IMR-90 (cell line): ENCODE data around the gene UNC5B. TPM values are rescaled to one million over a fixed set of nuclear protein-coding genes. Genes with fewer than 3 reads are reported as not detected.

ENCODE experiments used
- ATAC-seq: fragments of 200-7000 bp; cut with Tn5 transposase; 2 replicates; pipeline ENCODE4 v1.9.1; 2020; ENCODE audit warnings: low read depth, mild to moderate bottlenecking, moderate library complexity
- BruUV-seq: library from RNA; stranded (reverse); fragments of 400-500 nt; replicated peaks from 2 replicates; lab custom pipeline; 2021; lab: Mats Ljungman, UMichigan
- CTCF ChIA-PET: fragments of 300-600 bp; formaldehyde crosslinking; extraction: SDS; loops from one replicate; lab custom pipeline; 2021; ENCODE audit warnings: antibody characterized with exemption; lab: Yijun Ruan, JAX
- POLR2A ChIA-PET: fragments of 300-600 bp; sonication (Branson Sonifier 250); formaldehyde crosslinking; loops from one replicate; lab custom pipeline; 2022; ENCODE audit warnings: antibody characterized with exemption; ENCODE audit not compliant: unreplicated experiment; lab: Charles Lee
- DNase-seq: peaks from one replicate; pipeline ENCODE4 v3.0.0; 2013
- H2AFZ ChIP-seq: replicated peaks from 2 replicates; pipeline ENCODE3; 2013; ENCODE audit warnings: low read length, mild to moderate bottlenecking; ENCODE audit not compliant: poor library complexity
- H2AK5ac ChIP-seq: 2 replicates; pipeline ENCODE4 v1.6.1; 2013; ENCODE audit warnings: low read depth, low read length, inconsistent platforms
- H2AK9ac ChIP-seq: replicated peaks from 2 replicates; pipeline ENCODE3; 2013; ENCODE audit warnings: mild to moderate bottlenecking, low read depth, low read length, moderate library complexity; ENCODE audit not compliant: poor library complexity
- H2BK120ac ChIP-seq: 2 replicates; pipeline ENCODE4 v1.6.1; 2013; ENCODE audit warnings: low read depth, low read length, inconsistent platforms
- H2BK15ac ChIP-seq: 3 replicates; pipeline ENCODE4 v1.6.1; 2013; ENCODE audit warnings: low read depth, low read length, inconsistent platforms
- H2BK20ac ChIP-seq: 2 replicates; pipeline ENCODE4 v1.6.1; 2013; ENCODE audit warnings: low read depth, mild to moderate bottlenecking, inconsistent platforms, low read length, moderate library complexity
- H2BK5ac ChIP-seq: 2 replicates; pipeline ENCODE4 v1.6.1; 2013; ENCODE audit warnings: mild to moderate bottlenecking, low read depth, low read length, inconsistent platforms; ENCODE audit not compliant: poor library complexity, severe bottlenecking
- H3K14ac ChIP-seq: replicated peaks from 2 replicates; pipeline ENCODE4 v1.6.1; 2013; ENCODE audit warnings: low read depth, low read length, inconsistent platforms
- H3K18ac ChIP-seq: 2 replicates; pipeline ENCODE4 v1.6.1; 2013; ENCODE audit warnings: low read depth, low read length, control low read depth
- H3K23ac ChIP-seq: 2 replicates; pipeline ENCODE4 v1.6.1; 2013; ENCODE audit warnings: low read depth, low read length, inconsistent platforms
- H3K27ac ChIP-seq: 2 replicates; pipeline ENCODE4 v1.5.1; 2013; ENCODE audit warnings: mild to moderate bottlenecking, control low read depth, low read length; ENCODE audit not compliant: insufficient read depth
- H3K27me3 ChIP-seq: 2 replicates; pipeline ENCODE4 v1.6.1; 2013; ENCODE audit warnings: low read length; ENCODE audit not compliant: control insufficient read depth, insufficient read depth
- H3K36me3 ChIP-seq: 2 replicates; pipeline ENCODE4 v1.6.1; 2013; ENCODE audit warnings: low read length, mixed read lengths; ENCODE audit not compliant: control insufficient read depth, insufficient read depth
- H3K4ac ChIP-seq: 2 replicates; pipeline ENCODE4 v1.6.1; 2013; ENCODE audit warnings: low read depth, low read length, inconsistent platforms
- H3K4me1 ChIP-seq: 2 replicates; pipeline ENCODE4 v1.6.1; 2013; ENCODE audit warnings: low read length, mixed read lengths; ENCODE audit not compliant: control insufficient read depth, insufficient read depth
- H3K4me2 ChIP-seq: 2 replicates; pipeline ENCODE4 v1.6.1; 2013; ENCODE audit warnings: low read depth, mild to moderate bottlenecking, control low read depth, low read length, moderate library complexity
- H3K4me3 ChIP-seq: 2 replicates; pipeline ENCODE4 v1.5.1; 2013; ENCODE audit warnings: low read depth, mild to moderate bottlenecking, control low read depth, low read length, moderate library complexity; ENCODE audit not compliant: insufficient read depth
- H3K56ac ChIP-seq: 2 replicates; pipeline ENCODE4 v1.6.1; 2013; ENCODE audit warnings: low read length, inconsistent platforms; ENCODE audit not compliant: insufficient read depth; ENCODE audit errors: extremely low read depth
- H3K79me1 ChIP-seq, 2 experiments: 2 replicates each; pipeline ENCODE4 v1.6.1; 2013; ENCODE audit warnings: low read length in 2 of 2, inconsistent platforms in 1 of 2, low read depth in 1 of 2
- H3K9ac ChIP-seq: 2 replicates; pipeline ENCODE4 v1.6.1; 2013; ENCODE audit warnings: low read depth, low read length, control low read depth
- H3K9me1 ChIP-seq: 2 replicates; pipeline ENCODE4 v1.6.1; 2013; ENCODE audit warnings: low read length, inconsistent platforms; ENCODE audit not compliant: insufficient read depth
- H3K9me3 ChIP-seq: 2 replicates; pipeline ENCODE4 v1.6.1; 2013; ENCODE audit warnings: low read length; ENCODE audit not compliant: control insufficient read depth, insufficient read depth
- H4K20me1 ChIP-seq: 2 replicates; pipeline ENCODE4 v1.6.1; 2013; ENCODE audit warnings: low read length, inconsistent platforms; ENCODE audit not compliant: insufficient read depth
- H4K5ac ChIP-seq: 2 replicates; pipeline ENCODE4 v1.6.1; 2013; ENCODE audit warnings: mild to moderate bottlenecking, low read depth, low read length, control low read depth
- H4K8ac ChIP-seq, 2 experiments: 2 replicates each; pipeline ENCODE4 v1.6.1; 2013; ENCODE audit warnings: low read depth in 2 of 2, low read length in 2 of 2, control low read depth in 1 of 2, inconsistent platforms in 1 of 2
- H4K91ac ChIP-seq: 2 replicates; pipeline ENCODE4 v1.6.1; 2013; ENCODE audit warnings: low read depth, low read length, inconsistent platforms; ENCODE audit not compliant: insufficient read depth
- BHLHE40 ChIP-seq: fragments of 150-350 bp; IDR thresholded peaks from 2 replicates; pipeline ENCODE4 v1.6.1; 2016; ENCODE audit warnings: mild to moderate bottlenecking, low read depth, low read length
- CEBPB ChIP-seq: IDR thresholded peaks from 2 replicates; pipeline ENCODE4 v1.6.1; 2012; ENCODE audit warnings: low read depth, low read length, improper control_type of control experiment
- CHD1 ChIP-seq: IDR thresholded peaks from 2 replicates; pipeline ENCODE4 v1.6.1; 2012; ENCODE audit warnings: low read depth, low read length, improper control_type of control experiment
- FOS ChIP-seq: fragments of 150-350 bp; IDR thresholded peaks from 2 replicates; pipeline ENCODE4 v1.6.1; 2016; ENCODE audit warnings: low read depth, low read length
- MAFK ChIP-seq: IDR thresholded peaks from 2 replicates; pipeline ENCODE4 v1.6.1; 2012; ENCODE audit warnings: low read depth, low read length, improper control_type of control experiment
- MAZ ChIP-seq: IDR thresholded peaks from 2 replicates; pipeline ENCODE4 v1.6.1; 2012; ENCODE audit warnings: low read depth, mild to moderate bottlenecking, low read length, improper control_type of control experiment, moderate library complexity, borderline replicate concordance
- MXI1 ChIP-seq: IDR thresholded peaks from 2 replicates; pipeline ENCODE4 v1.6.1; 2012; ENCODE audit warnings: low read depth, mild to moderate bottlenecking, low read length, moderate library complexity, borderline replicate concordance
- NFE2L2 ChIP-seq: fragments of 150-350 bp; IDR thresholded peaks from 2 replicates; pipeline ENCODE4 v1.6.1; 2016; ENCODE audit warnings: low read depth, mild to moderate bottlenecking, low read length
- POLR2A ChIP-seq: IDR thresholded peaks from 2 replicates; pipeline ENCODE4 v1.6.1; 2012; ENCODE audit warnings: mild to moderate bottlenecking, low read depth, low read length
- RAD21 ChIP-seq: IDR thresholded peaks from 2 replicates; pipeline ENCODE4 v1.6.1; 2012; ENCODE audit warnings: low read length, improper control_type of control experiment
- RCOR1 ChIP-seq: IDR thresholded peaks from 2 replicates; pipeline ENCODE4 v1.6.1; 2012; ENCODE audit warnings: mild to moderate bottlenecking, low read length, improper control_type of control experiment; ENCODE audit not compliant: insufficient replicate concordance
- RFX5 ChIP-seq: IDR thresholded peaks from 2 replicates; pipeline ENCODE4 v1.8.0; 2012; ENCODE audit warnings: low read depth, mild to moderate bottlenecking, low read length, moderate library complexity
- WGBS, 2 experiments: methylation state at CpG; one replicate each; pipeline versions ENCODE4 v1.1.5 to v1.1.7; 2013; ENCODE audit warnings: missing lambda C conversion rate in 2 of 2; ENCODE audit not compliant: insufficient read length in 1 of 2; ENCODE audit errors: extremely low coverage in 2 of 2; 5-methylcytosine and 5-hydroxymethylcytosine counted together
- dilution Hi-C: fragments of 300-500 bp; cut with HindIII; formaldehyde crosslinking; loops from one replicate; pipeline ENCODE4 v1.14.3; 2018; ENCODE audit warnings: low sequenced_read_pairs; ENCODE audit not compliant: unreplicated experiment
- in situ Hi-C: fragments of 300-500 bp; cut with MboI; formaldehyde crosslinking; loops from 3 replicates; pipeline ENCODE4 v1.14.3; 2019; ENCODE audit warnings: low sequenced_read_pairs, inconsistent platforms, mixed read lengths
- intact Hi-C: fragments of 100-400 bp; cut with micrococcal nuclease; formaldehyde crosslinking; loops from 2 replicates; pipeline ENCODE4 v1.10.0; 2022
- polyA plus RNA-seq, 3 experiments: library from polyadenylated mRNA; depleted of rRNA; stranded (reverse); fragments of >200 nt; gene quantifications; 2 replicates each; pipeline ENCODE4 v1.2.3, GENCODE V29; 2012; ENCODE audit warnings: low replicate concordance in 1 of 3
- total RNA-seq: library from RNA; depleted of rRNA; stranded (reverse); fragments of >200 nt; gene quantifications from 2 replicates; pipeline ENCODE4 v1.2.3, GENCODE V29; 2012
- TF ChIP-seq, protein P1 (sequence below): fragments of 150-350 bp; IDR thresholded peaks from 2 replicates; pipeline ENCODE4 v1.6.1; 2016; ENCODE audit warnings: low read depth, mild to moderate bottlenecking, low read length, moderate library complexity, borderline replicate concordance
- TF ChIP-seq, protein P2 (sequence below): conservative IDR thresholded peaks from 2 replicates; pipeline ENCODE4 v1.5.1; 2012; ENCODE audit warnings: mild to moderate bottlenecking, low read depth, low read length, improper control_type of control experiment

Gene UNC5B
- total and polyA plus RNA-seq, 2 of the 4 experiments (the other 2 are of a cell fraction): 1.6 to 4.2 TPM

DNA sequence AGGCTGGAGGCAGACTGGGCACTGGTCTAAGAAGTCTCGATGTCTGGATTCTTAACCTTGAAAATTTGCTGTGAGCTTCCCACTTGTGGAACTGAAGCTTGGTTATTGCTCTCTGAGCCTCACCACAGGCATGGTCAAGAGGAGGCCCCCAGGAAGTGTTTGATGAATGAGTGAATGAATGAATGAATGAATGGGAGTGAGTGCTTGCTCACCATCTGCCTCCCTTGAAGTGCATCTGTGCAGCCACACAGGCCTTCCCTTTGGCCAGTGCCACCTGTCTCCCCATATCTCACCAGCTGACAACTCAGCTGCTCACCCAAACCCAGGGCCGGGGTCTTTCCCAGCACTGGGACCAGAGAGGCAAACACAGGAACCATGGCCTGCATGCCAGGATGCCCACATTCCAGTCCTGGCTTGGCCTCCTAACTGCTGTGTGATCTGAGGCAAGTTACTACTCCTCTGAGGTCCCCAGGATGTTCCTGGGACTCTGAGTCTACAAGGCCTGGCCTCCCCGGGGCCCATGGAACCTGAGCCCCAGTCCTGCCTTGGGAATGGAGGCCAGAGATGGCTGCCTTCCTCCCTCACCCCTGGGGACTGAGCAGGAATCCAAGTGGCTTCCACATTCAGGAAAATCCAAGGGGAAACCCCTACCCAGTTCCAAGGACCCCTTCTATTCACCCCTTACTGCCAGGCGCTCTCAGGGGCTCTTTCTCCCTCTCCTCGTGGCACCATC is 55.3 kb downstream of the UNC5B start:
- Histone ChIP-seq H3K18ac (no peak overlapping the region; the same call in 1 of the 2 replicates), H3K79me1 (peaks cover 0 to 10% of the 10 kb centered on the region in 2 experiments; a peak in 1 of 4 replicates), H2BK15ac (peak overlapping the region; percentile 85; the same call in 2 of the 3 replicates), H3K27ac (no peak overlapping the region), H3K9me1 (0 out of 2 replicates have a peak, but pooled peaks cover 4% of the 10 kb centered on the region), H3K56ac (no peak overlapping the region), H2AFZ (no peak overlapping the region), H3K9me3 (no peaks in the 10 kb centered on the region), H3K4me1 (peaks cover 33% of the 10 kb centered on the region), H4K5ac (no peak overlapping the region), H2AK9ac (peak overlapping the region; percentile 29), H3K27me3 (no peaks in the 10 kb centered on the region), H4K91ac (peak overlapping the region; percentile 65), H3K36me3 (no peaks in the 10 kb centered on the region), H2BK120ac (peak overlapping the region; percentile 89), H3K23ac (no peak overlapping the region), H4K8ac (peak overlapping the region in 1 of 2 experiments; percentile 59; a peak in 2 of 4 replicates), H3K9ac (no peak overlapping the region), H3K4ac (peak overlapping the region; percentile 57), H2BK5ac (no peak overlapping the region), H3K4me2 (no peak overlapping the region), H2BK20ac (peak overlapping the region; percentile 75), H4K20me1 (peaks cover 6% of the 10 kb centered on the region; the same call in 1 of the 2 replicates), H3K14ac (no peak overlapping the region), H2AK5ac (peak overlapping the region; percentile 56; the same call in 1 of the 2 replicates), H3K4me3 (no peak overlapping the region)
- dilution Hi-C loops: no loop called here
- no TSS peak for BruUV-seq
- CTCF ChIA-PET: interaction anchor here (0.6 to 1.0 kb wide), 2 partner anchors 36 to 51 kb away, joined by 3 to 4 read pairs; no protein-coding TSS in a partner anchor
- in situ Hi-C loops: loop anchor here (5.0 kb wide), 1 partner anchor 55 kb away; the partner anchor contains the start of gene UNC5B
- DNase-seq: no peak
- ATAC-seq: no peak
- POLR2A ChIA-PET: interaction anchor here (0.6 kb wide), 1 partner anchor 54 kb away, joined by 10 read pairs; no protein-coding TSS in a partner anchor
- intact Hi-C loops: loop anchor here (1.0 to 5.0 kb wide), 2 partner anchors 55 to 340 kb away; partner anchors contain the start of gene UNC5B
- WGBS, 2 experiments: 100% methylated on average over 3 of the region's 5 CpGs; no CpG with 5 or more reads in 1 of the 2 experiments
- TF ChIP-seq CEBPB: no peak
- TF ChIP-seq, protein P1, sequence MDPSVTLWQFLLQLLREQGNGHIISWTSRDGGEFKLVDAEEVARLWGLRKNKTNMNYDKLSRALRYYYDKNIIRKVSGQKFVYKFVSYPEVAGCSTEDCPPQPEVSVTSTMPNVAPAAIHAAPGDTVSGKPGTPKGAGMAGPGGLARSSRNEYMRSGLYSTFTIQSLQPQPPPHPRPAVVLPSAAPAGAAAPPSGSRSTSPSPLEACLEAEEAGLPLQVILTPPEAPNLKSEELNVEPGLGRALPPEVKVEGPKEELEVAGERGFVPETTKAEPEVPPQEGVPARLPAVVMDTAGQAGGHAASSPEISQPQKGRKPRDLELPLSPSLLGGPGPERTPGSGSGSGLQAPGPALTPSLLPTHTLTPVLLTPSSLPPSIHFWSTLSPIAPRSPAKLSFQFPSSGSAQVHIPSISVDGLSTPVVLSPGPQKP: no peak
- TF ChIP-seq POLR2A: no peak
- TF ChIP-seq RAD21: no peak
- TF ChIP-seq, protein P2, sequence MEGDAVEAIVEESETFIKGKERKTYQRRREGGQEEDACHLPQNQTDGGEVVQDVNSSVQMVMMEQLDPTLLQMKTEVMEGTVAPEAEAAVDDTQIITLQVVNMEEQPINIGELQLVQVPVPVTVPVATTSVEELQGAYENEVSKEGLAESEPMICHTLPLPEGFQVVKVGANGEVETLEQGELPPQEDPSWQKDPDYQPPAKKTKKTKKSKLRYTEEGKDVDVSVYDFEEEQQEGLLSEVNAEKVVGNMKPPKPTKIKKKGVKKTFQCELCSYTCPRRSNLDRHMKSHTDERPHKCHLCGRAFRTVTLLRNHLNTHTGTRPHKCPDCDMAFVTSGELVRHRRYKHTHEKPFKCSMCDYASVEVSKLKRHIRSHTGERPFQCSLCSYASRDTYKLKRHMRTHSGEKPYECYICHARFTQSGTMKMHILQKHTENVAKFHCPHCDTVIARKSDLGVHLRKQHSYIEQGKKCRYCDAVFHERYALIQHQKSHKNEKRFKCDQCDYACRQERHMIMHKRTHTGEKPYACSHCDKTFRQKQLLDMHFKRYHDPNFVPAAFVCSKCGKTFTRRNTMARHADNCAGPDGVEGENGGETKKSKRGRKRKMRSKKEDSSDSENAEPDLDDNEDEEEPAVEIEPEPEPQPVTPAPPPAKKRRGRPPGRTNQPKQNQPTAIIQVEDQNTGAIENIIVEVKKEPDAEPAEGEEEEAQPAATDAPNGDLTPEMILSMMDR: no peak
- TF ChIP-seq MAZ: no peak
- TF ChIP-seq CHD1: no peak
- TF ChIP-seq RFX5: no peak
- TF ChIP-seq FOS: no peak
- TF ChIP-seq MXI1: no peak
- TF ChIP-seq RCOR1: no peak
- no peak for TF ChIP-seq MAFK
- no peak for TF ChIP-seq NFE2L2
- no peak for TF ChIP-seq BHLHE40
